GM18858 (cell line): Measurements from ENCODE around the gene MIGA2.
"Not testable (repeated sequence)": the region's sequence is repeated elsewhere in the genome, so short reads cannot be mapped to it uniquely, and the experiment has no call there.

ENCODE experiments used
- ATAC-seq: cut with Tn5 transposase; IDR thresholded peaks from one replicate; pipeline ENCODE4 v1.9.1; 2021; ENCODE audit not compliant: unreplicated experiment

MIGA2 gene

GRCh38 chr9:129036241-129036922 lies at the start of gene MIGA2:
MIGA2 (plus strand) TSS chr9:129036626; CDS start chr9:129040595, 3,969 bp downstream.
- ATAC-seq = peak; percentile 85

- ATAC-seq = no peak
These were observed 49.8 kb upstream of the MIGA2 start for GRCh38 chr9:128986671-128987070.

- no peak for ATAC-seq
These were observed 48.6 kb upstream of the MIGA2 start for GRCh38 chr9:128987805-128988204.

- no peak for ATAC-seq
These were observed 43.4 kb upstream of the MIGA2 start for GRCh38 chr9:128992995-128993394.

- ATAC-seq = no peak
These were observed 40.6 kb upstream of the MIGA2 start for GRCh38 chr9:128995791-128996190.

- no peak for ATAC-seq
These were observed 38.0 kb upstream of the MIGA2 start for GRCh38 chr9:128998462-128998861.

GRCh38 chr9:128999581-129000206 lies 36.7 kb upstream of the MIGA2 start:
- no peak for ATAC-seq

- no peak for ATAC-seq
These were observed 34.7 kb upstream of the MIGA2 start for GRCh38 chr9:129001504-129002325.

- ATAC-seq = no peak
These were observed 33.4 kb upstream of the MIGA2 start for GRCh38 chr9:129002992-129003391.

- not testable (repeated sequence) for ATAC-seq
These were observed 32.3 kb upstream of the MIGA2 start for GRCh38 chr9:129004173-129004572.

GRCh38 chr9:129005336-129005997 lies 31.0 kb upstream of the MIGA2 start:
- ATAC-seq = no peak

GRCh38 chr9:129006328-129007034 lies 29.9 kb upstream of the MIGA2 start:
- no peak for ATAC-seq

GRCh38 chr9:129007035-129007765 lies 29.2 kb upstream of the MIGA2 start:
- no peak for ATAC-seq

- ATAC-seq = no peak
These were observed 28.5 kb upstream of the MIGA2 start for GRCh38 chr9:129007766-129008468.

GRCh38 chr9:129008469-129008965 lies 27.9 kb upstream of the MIGA2 start:
- no peak for ATAC-seq

GRCh38 chr9:129008986-129009583 lies 27.3 kb upstream of the MIGA2 start:
- no peak for ATAC-seq

GRCh38 chr9:129009584-129010141 lies 26.8 kb upstream of the MIGA2 start:
- ATAC-seq = no peak

- ATAC-seq = no peak
These were observed 26.0 kb upstream of the MIGA2 start for GRCh38 chr9:129010267-129010975.
